RWPE2 (cell line): ENCODE data around the gene CLASP1.
"Not testable (repeated sequence)": the region's sequence is repeated elsewhere in the genome, so short reads cannot be mapped to it uniquely, and the experiment has no call there.

Experiments
- ATAC-seq: fragments of 200-7000 bp; cut with Tn5 transposase; 3 replicates; pipeline ENCODE4 v1.9.1; 2021; ENCODE audit warnings: low read depth
- DNase-seq: peaks from one replicate; pipeline ENCODE4 v3.0.0-alpha.2; 2020; ENCODE audit warnings: low spot score
- H3K27ac ChIP-seq: fragments of 450-650 bp; 2 replicates; pipeline ENCODE4 v1.5.1; 2017; ENCODE audit warnings: mild to moderate bottlenecking; ENCODE audit not compliant: poor library complexity, severe bottlenecking
- H3K27me3 ChIP-seq: fragments of 250-450 bp; sonication (Bioruptor Pico); 2 replicates; pipeline ENCODE4 v1.5.1; 2021; ENCODE audit warnings: mild to moderate bottlenecking, moderate library complexity; ENCODE audit not compliant: insufficient read depth, poor library complexity, severe bottlenecking
- H3K36me3 ChIP-seq: fragments of 250-450 bp; sonication (Bioruptor Pico); 2 replicates; pipeline ENCODE4 v1.5.1; 2020; ENCODE audit warnings: low read depth, mild to moderate bottlenecking, moderate library complexity
- H3K4me1 ChIP-seq: fragments of 250-450 bp; sonication (Bioruptor Pico); 2 replicates; pipeline ENCODE4 v1.5.1; 2021; ENCODE audit warnings: mild to moderate bottlenecking, moderate library complexity; ENCODE audit not compliant: insufficient read depth, poor library complexity, severe bottlenecking
- H3K4me3 ChIP-seq: fragments of 250-450 bp; sonication (Bioruptor Pico); 2 replicates; pipeline ENCODE4 v1.5.1; 2021; ENCODE audit warnings: mild to moderate bottlenecking, moderate library complexity; ENCODE audit not compliant: severe bottlenecking
- H3K9me3 ChIP-seq: fragments of 250-450 bp; sonication (Bioruptor Pico); 2 replicates; pipeline ENCODE4 v1.5.1; 2021; ENCODE audit warnings: mild to moderate bottlenecking, moderate library complexity; ENCODE audit not compliant: severe bottlenecking
- TF ChIP-seq, protein P1 (sequence below): fragments of 450-650 bp; IDR thresholded peaks from one replicate; pipeline ENCODE4 v1.5.1; 2017; ENCODE audit warnings: mild to moderate bottlenecking, moderate library complexity; ENCODE audit not compliant: poor library complexity, severe bottlenecking

The CLASP1 gene

DNA sequence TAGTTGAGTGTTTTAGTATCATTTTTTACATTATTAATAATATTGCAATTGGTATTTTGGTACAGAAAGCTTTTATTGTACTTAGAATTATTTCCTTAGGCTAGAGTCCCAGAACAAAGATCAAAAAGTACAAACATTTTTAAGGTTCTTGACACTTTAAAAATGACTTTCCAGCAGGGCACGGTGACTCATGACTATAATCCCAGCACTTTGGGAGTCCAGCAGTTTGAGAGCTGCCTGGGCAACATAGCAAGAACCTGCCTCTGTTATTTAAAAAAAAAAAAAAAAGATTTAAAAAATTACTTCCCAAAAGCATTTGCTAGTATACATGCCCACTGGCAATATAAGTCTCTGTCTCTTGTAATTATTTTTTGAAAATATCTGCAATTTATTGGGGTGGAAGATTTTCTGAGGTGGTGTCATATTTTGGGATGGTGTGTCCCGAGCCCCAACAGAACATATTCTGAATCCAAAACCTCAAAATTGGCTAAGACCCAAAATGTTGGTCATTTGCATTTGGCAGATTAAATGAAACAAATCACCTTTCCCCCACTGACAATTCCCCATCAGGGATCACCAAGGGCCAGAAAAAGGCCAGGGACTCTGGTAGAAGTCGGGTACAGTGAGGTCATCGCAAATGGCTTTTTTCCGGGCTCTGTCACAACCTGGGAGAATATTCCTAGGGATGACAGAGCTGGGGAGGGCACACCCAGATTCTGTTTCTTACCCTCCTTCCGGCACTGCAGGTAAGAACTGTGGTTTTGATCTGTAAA lies 45.3 kb upstream of the CLASP1 start:
- Histone ChIP-seq H3K9me3 (no peaks in the 10 kb centered on the region), H3K4me3 (no peak overlapping the region), H3K27me3 (no peaks in the 10 kb centered on the region), H3K4me1 (peaks cover 33% of the 10 kb centered on the region), H3K27ac (peak overlapping the region; percentile 47), H3K36me3 (no peaks in the 10 kb centered on the region)
- TF ChIP-seq, protein P1, sequence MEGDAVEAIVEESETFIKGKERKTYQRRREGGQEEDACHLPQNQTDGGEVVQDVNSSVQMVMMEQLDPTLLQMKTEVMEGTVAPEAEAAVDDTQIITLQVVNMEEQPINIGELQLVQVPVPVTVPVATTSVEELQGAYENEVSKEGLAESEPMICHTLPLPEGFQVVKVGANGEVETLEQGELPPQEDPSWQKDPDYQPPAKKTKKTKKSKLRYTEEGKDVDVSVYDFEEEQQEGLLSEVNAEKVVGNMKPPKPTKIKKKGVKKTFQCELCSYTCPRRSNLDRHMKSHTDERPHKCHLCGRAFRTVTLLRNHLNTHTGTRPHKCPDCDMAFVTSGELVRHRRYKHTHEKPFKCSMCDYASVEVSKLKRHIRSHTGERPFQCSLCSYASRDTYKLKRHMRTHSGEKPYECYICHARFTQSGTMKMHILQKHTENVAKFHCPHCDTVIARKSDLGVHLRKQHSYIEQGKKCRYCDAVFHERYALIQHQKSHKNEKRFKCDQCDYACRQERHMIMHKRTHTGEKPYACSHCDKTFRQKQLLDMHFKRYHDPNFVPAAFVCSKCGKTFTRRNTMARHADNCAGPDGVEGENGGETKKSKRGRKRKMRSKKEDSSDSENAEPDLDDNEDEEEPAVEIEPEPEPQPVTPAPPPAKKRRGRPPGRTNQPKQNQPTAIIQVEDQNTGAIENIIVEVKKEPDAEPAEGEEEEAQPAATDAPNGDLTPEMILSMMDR: no peak
- DNase-seq: no peak
- ATAC-seq: no peak

DNA sequence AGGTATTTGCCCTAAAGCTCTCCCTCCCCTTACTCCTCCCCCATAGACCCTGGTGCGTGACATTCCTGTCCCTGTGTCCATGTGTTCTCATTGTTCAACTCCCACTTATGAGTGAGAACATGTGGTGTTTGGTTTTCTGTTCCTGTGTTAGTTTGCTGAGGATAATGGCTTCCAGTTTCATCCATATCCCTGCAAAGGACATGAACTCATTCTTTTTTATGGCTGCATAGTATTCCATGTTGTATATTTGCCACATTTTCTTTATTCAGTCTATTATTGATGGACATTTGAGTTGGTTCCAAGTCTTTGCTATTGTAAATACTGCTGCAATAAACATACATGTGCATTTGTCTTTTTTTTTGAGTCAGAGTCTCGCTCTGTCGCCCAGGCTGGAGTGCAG lies 41.3 kb upstream of the CLASP1 start:
- H3K36me3 ChIP-seq, H3K27ac ChIP-seq, H3K27me3 ChIP-seq, H3K4me3 ChIP-seq, DNase-seq, H3K9me3 ChIP-seq, ATAC-seq: not testable (repeated sequence)
- H3K4me1 ChIP-seq: peaks cover 15% of the 10 kb centered on the region

GRCh38 chr2:121690095-121690494 lies 40.8 kb upstream of the CLASP1 start:
- TF ChIP-seq, protein P1: no peak

GRCh38 chr2:121689356-121689755 lies 40.1 kb upstream of the CLASP1 start:
- no peak overlapping the region for H3K27ac ChIP-seq
- TF ChIP-seq, protein P1: peak; percentile 58
- DNase-seq: no peak
- peak; percentile 76 for ATAC-seq
- no peaks in the 10 kb centered on the region for H3K9me3 ChIP-seq
- no peaks in the 10 kb centered on the region for H3K27me3 ChIP-seq
- H3K4me1 ChIP-seq: peaks cover 4% of the 10 kb centered on the region
- H3K4me3 ChIP-seq: no peak overlapping the region
- H3K36me3 ChIP-seq: no peaks in the 10 kb centered on the region

More at GRCh38 chr2:121690095-121690494, 40.8 kb upstream of the CLASP1 start:
- Histone ChIP-seq H3K4me1 (peaks cover 11% of the 10 kb centered on the region), H3K27ac (no peak overlapping the region), H3K36me3 (no peaks in the 10 kb centered on the region), H3K27me3 (no peaks in the 10 kb centered on the region), H3K4me3 (no peak overlapping the region), H3K9me3 (no peaks in the 10 kb centered on the region)
- DNase-seq: no peak
- ATAC-seq: no peak

DNA sequence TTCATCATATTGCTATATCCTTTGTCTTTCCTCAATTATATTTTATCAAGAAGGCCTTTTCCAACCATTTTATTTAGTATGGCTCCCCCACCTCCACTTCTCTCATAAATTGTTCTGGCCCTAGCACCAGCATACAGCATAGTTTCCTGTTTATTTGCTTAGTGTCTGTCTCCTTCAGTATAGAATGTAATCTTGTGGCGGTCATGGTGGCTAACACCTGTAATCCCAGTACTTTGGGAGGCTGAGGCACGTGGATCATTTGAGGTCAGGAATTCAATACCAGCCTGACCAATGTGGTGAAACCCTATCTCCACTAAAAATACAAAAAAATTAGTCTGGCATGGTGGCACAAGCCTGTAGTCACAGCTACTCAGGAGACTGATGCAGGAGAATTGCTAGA lies 39.6 kb upstream of the CLASP1 start:
- no peaks in the 10 kb centered on the region for H3K36me3 ChIP-seq
- H3K27ac ChIP-seq: no peak overlapping the region
- no peaks in the 10 kb centered on the region for H3K9me3 ChIP-seq
- no peak overlapping the region for H3K4me3 ChIP-seq
- ATAC-seq (no peak), DNase-seq (no peak)
- TF ChIP-seq, protein P1: no peak
- H3K27me3 ChIP-seq: no peaks in the 10 kb centered on the region
- H3K4me1 ChIP-seq: no peaks in the 10 kb centered on the region
